Left renal pelvis (tissue), 4 donors: ENCODE data around the gene HOXD13. TPM values are rescaled to one million over a fixed set of nuclear protein-coding genes. Genes with fewer than 3 reads are reported as not detected.

Source experiments
- polyA plus RNA-seq, 4 donors: library from polyadenylated mRNA; unstranded; fragments of 120-200 nt; gene quantifications; one replicate each; pipeline ENCODE4 v1.2.1, GENCODE V29; 2013; ENCODE audit not compliant: insufficient read length in 4 of 4

HOXD13 gene
- polyA plus RNA-seq, 4 donors: 0.10 to 0.36 (median 0.23) TPM

Other genes starting within 250 kb of the HOXD13 start
- gene LNPK, start 90.5 kb upstream of the HOXD13 start, polyA plus RNA-seq: 10 to 100 TPM; 24.0 to 31.9 (median 27.7) TPM
- gene EVX2, start 8.8 kb upstream of the HOXD13 start, polyA plus RNA-seq: under 1 TPM in 2 of 4 donors, not detected in 2; 0.04 to 0.06 TPM
- under 1 TPM; 0.33 to 0.86 (median 0.51) TPM for gene HOXD12, start 7.1 kb downstream of the HOXD13 start, polyA plus RNA-seq
- 10 to 100 TPM; 45.8 to 76.0 (median 63.4) TPM for gene HOXD11, start 14.6 kb downstream of the HOXD13 start, polyA plus RNA-seq
- 100 to 1,000 TPM; 127 to 194 (median 184) TPM for gene HOXD10, start 24.1 kb downstream of the HOXD13 start, polyA plus RNA-seq
- gene HOXD9, start 30.0 kb downstream of the HOXD13 start, polyA plus RNA-seq: 100 to 1,000 TPM in 1 of 4 donors, 10 to 100 TPM in 3; 58.0 to 106 (median 69.1) TPM
- gene HOXD8, start 37.0 kb downstream of the HOXD13 start, polyA plus RNA-seq: 100 to 1,000 TPM in 3 of 4 donors, 10 to 100 TPM in 1; 42.2 to 245 (median 180) TPM
- 10 to 100 TPM; 32.9 to 66.2 (median 39.4) TPM for gene HOXD4, start 58.8 kb downstream of the HOXD13 start, polyA plus RNA-seq
- gene HOXD3, start 64.6 kb downstream of the HOXD13 start, polyA plus RNA-seq: 10 to 100 TPM; 13.8 to 31.0 (median 24.6) TPM
- gene HOXD1, start 95.9 kb downstream of the HOXD13 start, polyA plus RNA-seq: 10 to 100 TPM in 1 of 4 donors, 1 to 10 TPM in 3; 3.1 to 13.7 (median 8.5) TPM
- gene MTX2, start 176.7 kb downstream of the HOXD13 start, polyA plus RNA-seq: 100 to 1,000 TPM in 2 of 4 donors, 10 to 100 TPM in 2; 49.0 to 103 (median 96.7) TPM